Ovary (tissue), 9 donors: ENCODE data around the gene MRPL47. TPM values are rescaled to one million over a fixed set of nuclear protein-coding genes. Genes with fewer than 3 reads are reported as not detected.
A peak's percentile ranks its signal among the peaks of the same experiment; 100 is the strongest.

Source experiments
- DNase-seq, 5 donors: peaks; one replicate each; pipeline ENCODE4 v3.0.0-alpha.2; 2019 to 2020
- H3K27ac ChIP-seq, 2 donors: fragments of 200-600 bp; one replicate each; pipeline versions ENCODE4 v1.5.1 to v1.8.0; 2019 to 2022
- H3K27me3 ChIP-seq: fragments of 200-600 bp; one replicate; pipeline ENCODE4 v1.8.0; 2022
- H3K36me3 ChIP-seq: fragments of 200-600 bp; sonication (generic); one replicate; pipeline ENCODE4 v1.5.1; 2019
- H3K4me1 ChIP-seq: one replicate; pipeline ENCODE4 v1.8.1; 2013; ENCODE audit warnings: mild to moderate bottlenecking, moderate library complexity; ENCODE audit not compliant: insufficient read depth
- H3K4me3 ChIP-seq: fragments of 200-600 bp; sonication (generic); one replicate; pipeline ENCODE4 v1.5.1; 2017
- H3K9me3 ChIP-seq, 2 donors: fragments of 200-600 bp in 1 of 2; sonication (generic) in 1 of 2; one replicate each; pipeline versions ENCODE4 v1.5.1 to v1.8.1; 2013 to 2019; ENCODE audit warnings: mild to moderate bottlenecking in 1 of 2, moderate library complexity in 1 of 2
- CTCF ChIP-seq, 3 donors: fragments of 450-650 bp in 2 of 3; fragments of 200-600 bp in 1 of 3; IDR thresholded peaks; one replicate each; pipeline versions ENCODE4 v1.5.1 to v1.8.0; 2016 to 2022; ENCODE audit warnings: antibody characterized with exemption in 3 of 3, mild to moderate bottlenecking in 1 of 3
- EP300 ChIP-seq: sonication (generic); formaldehyde crosslinking; IDR thresholded peaks from one replicate; pipeline ENCODE4 v1.6.1; 2017; ENCODE audit warnings: antibody characterized with exemption
- POLR2A ChIP-seq: fragments of 450-650 bp; IDR thresholded peaks from one replicate; pipeline ENCODE4 v1.6.1; 2017; ENCODE audit warnings: antibody characterized with exemption, mild to moderate bottlenecking, moderate library complexity
- WGBS, 3 donors: extraction: QIAGEN DNeasy Blood & Tissue Kit in 1 of 3; methylation state at CpG; one replicate each; pipeline versions ENCODE4 v1.1.5 to v1.1.7; 2013 to 2017; 5-methylcytosine and 5-hydroxymethylcytosine counted together
- intact Hi-C, 4 donors: fragments of 100-400 bp; cut with DNase I; formaldehyde crosslinking; loops; one replicate each; pipeline versions ENCODE4 v1.11.0 to v1.15.1; 2022 to 2023
- polyA plus RNA-seq, 2 donors: library from polyadenylated mRNA; stranded (reverse); fragments of 200-250 nt in 1 of 2; fragments of 350-450 nt in 1 of 2; fragmentation: Illumina TruSeq in 1 of 2; extraction: RNeasy Lipid Tissue Mini Kit (QIAGEN cat#74804) in 1 of 2; gene quantifications; one replicate each; pipeline ENCODE4 v1.2.3, GENCODE V29; 2013 to 2014
- total RNA-seq, 7 donors: library from RNA; depleted of rRNA in 2 of 7; stranded (reverse); fragments of >200 nt in 2 of 7; fragmentation: NEBNext Ultra II Directional in 3 of 7; extraction: Animal tissue kit (Norgen Biotek cat#: 25700) in 3 of 7; gene quantifications; one replicate each; pipeline versions ENCODE4 v1.1.0 to v1.2.4, GENCODE V29; 2016 to 2023
- donor health status: DM: no; HTN: no; CAD: no; lungs with moderate emphysema.
- donor health status: DM: no; HTN: no; CAD: no.
- donor health status: Bipolar disorder and iron deficiency.
- donor health status: DM: yes; HTN: yes; CAD: no.
- donor health status: DM: no; HTN: no; CAD: no.
- donor health status: DM: yes; HTN: yes; CAD: no.

MRPL47 gene
- total and polyA plus RNA-seq, 9 donors: 13.1 to 30.6 (median 21.8) TPM

GRCh38 chr3:179603831-179604230 is 607 bp downstream of the MRPL47 start:
- Histone ChIP-seq H3K27me3 (no peaks in the 10 kb centered on the region), H3K36me3 (no peaks in the 10 kb centered on the region), H3K4me1 (no peaks in the 10 kb centered on the region), H3K27ac (peak overlapping the region in 1 of 2 donors; percentile 71), H3K4me3 (peak overlapping the region; percentile 70), H3K9me3 (no peaks in the 10 kb centered on the region)
- intact Hi-C loops: no loop called here
- no peak for DNase-seq
- WGBS, 3 donors: 1% methylated on average over 3 of the region's 3 CpGs
- TF ChIP-seq POLR2A (no peak), EP300 (no peak), CTCF (IDR thresholded peaks at IDR 0.05) (no peak)

- H3K9me3 ChIP-seq: no peaks in the 10 kb centered on the region
- no peaks in the 10 kb centered on the region for H3K36me3 ChIP-seq
- no peak for TF ChIP-seq EP300
- TF ChIP-seq CTCF (IDR thresholded peaks at IDR 0.05): no peak
- H3K27me3 ChIP-seq: no peaks in the 10 kb centered on the region
- intact Hi-C loops: no loop called here
- no peak for DNase-seq
- 56 to 67% (median 63%) methylated on average over 4 of the region's 4 CpGs for WGBS, 3 donors
- no peaks in the 10 kb centered on the region for H3K4me1 ChIP-seq
- H3K4me3 ChIP-seq: peak overlapping the region; percentile 70
- H3K27ac ChIP-seq: no peak overlapping the region
Measured at GRCh38 chr3:179603321-179603720, 1.1 kb downstream of the MRPL47 start.

- Histone ChIP-seq H3K27me3 (no peaks in the 10 kb centered on the region), H3K27ac (no peak overlapping the region), H3K9me3 (no peaks in the 10 kb centered on the region), H3K36me3 (no peaks in the 10 kb centered on the region), H3K4me3 (no peak overlapping the region), H3K4me1 (no peaks in the 10 kb centered on the region)
- intact Hi-C loops: no loop called here
- WGBS, 3 donors: 92 to 95% (median 94%) methylated on average over 4 of the region's 4 CpGs
- DNase-seq: no peak
- TF ChIP-seq POLR2A (no peak), CTCF (IDR thresholded peaks at IDR 0.05) (no peak), EP300 (no peak)
Measured at GRCh38 chr3:179599531-179599930, 4.9 kb downstream of the MRPL47 start.

GRCh38 chr3:179591313-179591712 is 13.1 kb downstream of the MRPL47 start:
- intact Hi-C loops: no loop called here
- Histone ChIP-seq H3K9me3 (no peaks in the 10 kb centered on the region), H3K4me3 (no peak overlapping the region), H3K27me3 (no peaks in the 10 kb centered on the region), H3K4me1 (peaks cover 2% of the 10 kb centered on the region), H3K27ac (no peak overlapping the region), H3K36me3 (no peaks in the 10 kb centered on the region)
- TF ChIP-seq POLR2A (no peak), CTCF (IDR thresholded peaks at IDR 0.05) (no peak), EP300 (no peak)
- no peak for DNase-seq
- 10 to 22% (median 17%) methylated on average over 1 of the region's 1 CpG for WGBS, 3 donors

GRCh38 chr3:179590669-179591068 is 13.8 kb downstream of the MRPL47 start:
- H3K4me1 ChIP-seq: peaks cover 2% of the 10 kb centered on the region
- no peak for DNase-seq
- no peak overlapping the region for H3K4me3 ChIP-seq
- H3K36me3 ChIP-seq: no peaks in the 10 kb centered on the region
- H3K27ac ChIP-seq: no peak overlapping the region
- H3K9me3 ChIP-seq: no peaks in the 10 kb centered on the region
- 19 to 29% (median 25%) methylated on average over 2 of the region's 2 CpGs for WGBS, 3 donors
- intact Hi-C loops: no loop called here
- no peaks in the 10 kb centered on the region for H3K27me3 ChIP-seq
- TF ChIP-seq CTCF (IDR thresholded peaks at IDR 0.05) (no peak), EP300 (no peak), POLR2A (no peak)
